K562 (cell line): ENCODE results near the gene STXBP5L. TPM values are rescaled to one million over a fixed set of nuclear protein-coding genes. Genes with fewer than 3 reads are reported as not detected.

Source experiments
- BRD9 ChIP-seq: fragments of 450-650 bp; IDR thresholded peaks from 2 replicates; pipeline ENCODE4 v1.6.1; 2018; ENCODE audit warnings: low read depth; ENCODE audit not compliant: partially characterized antibody
- DPF2 ChIP-seq: fragments of 450-650 bp; IDR thresholded peaks from 2 replicates; pipeline ENCODE4 v1.6.1; 2016
- FOXJ2 ChIP-seq: fragments of 200-800 bp; sonication (Bioruptor generic); IDR thresholded peaks from 2 replicates; pipeline ENCODE4 v1.6.1; 2016; ENCODE audit warnings: missing genetic modification characterization, missing compliant biosample characterization
- FOXM1 ChIP-seq, 2 experiments: fragments of 450-650 bp in 1 of 2; sonication (generic) in 1 of 2; formaldehyde crosslinking in 1 of 2; IDR thresholded peaks; 2 replicates each; pipeline versions ENCODE4 v1.6.1 to v1.9.0; 2017 to 2022; ENCODE audit warnings: low read depth in 2 of 2, mild to moderate bottlenecking in 2 of 2, missing genetic modification reagents in 1 of 2, moderate library complexity in 1 of 2
- NFIC ChIP-seq: fragments of 450-650 bp; IDR thresholded peaks from 2 replicates; pipeline ENCODE4 v1.6.1; 2017; ENCODE audit warnings: mild to moderate bottlenecking, inconsistent platforms
- SREBF1 ChIP-seq: fragments of 150-350 bp; IDR thresholded peaks from 2 replicates; pipeline ENCODE4 v1.6.1; 2014; ENCODE audit warnings: antibody characterized with exemption, low read depth, low read length, borderline replicate concordance
- TCF3 ChIP-seq: sonication (generic); formaldehyde crosslinking; IDR thresholded peaks from 2 replicates; pipeline ENCODE4 v1.4.0; 2020; ENCODE audit warnings: mild to moderate bottlenecking, missing genetic modification reagents
- ZBTB40 ChIP-seq, 2 experiments: fragments of 450-650 bp in 1 of 2; sonication (generic) in 1 of 2; formaldehyde crosslinking in 1 of 2; IDR thresholded peaks; 2 replicates each; pipeline versions ENCODE4 v1.7.1 to v1.9.0; 2016 to 2022; ENCODE audit warnings: inconsistent platforms in 1 of 2, mild to moderate bottlenecking in 1 of 2, missing genetic modification reagents in 1 of 2
- ZNF347 ChIP-seq: fragments of 450-650 bp; formaldehyde crosslinking; IDR thresholded peaks from 2 replicates; pipeline ENCODE4 v1.4.0; 2020; ENCODE audit warnings: low read depth, mild to moderate bottlenecking, moderate library complexity
- ZNF444 ChIP-seq: fragments of 250-450 bp; sonication (Bioruptor Pico); IDR thresholded peaks from 2 replicates; pipeline ENCODE4 v1.4.0; 2020; ENCODE audit warnings: mild to moderate bottlenecking, moderate library complexity
- ZSCAN29 ChIP-seq: fragments of 450-650 bp; IDR thresholded peaks from 2 replicates; pipeline ENCODE4 v1.6.1; 2017
- polyA plus RNA-seq, 8 experiments: library from polyadenylated mRNA; depleted of rRNA in 4 of 8; stranded (reverse) in 5 of 8; unstranded in 3 of 8; fragments of >200 nt; fragmentation: Nextera tagmentation in 2 of 8; fragmentation: Illumina TruSeq in 1 of 8; extraction: Ambion mirVana in 2 of 8; extraction: Trizol in 1 of 8; gene quantifications; 2 replicates each; pipeline versions ENCODE4 v1.2.1 to v1.2.3, GENCODE V29; 2011 to 2014; ENCODE audit warnings: inconsistent platforms in 1 of 8, missing spikeins in 1 of 8
- total RNA-seq, 7 experiments: library from RNA; depleted of rRNA in 6 of 7; stranded (reverse); fragments of >200 nt in 6 of 7; fragmentation: Illumina TruSeq in 2 of 7; extraction: Trizol in 2 of 7; gene quantifications; 2 replicates each; pipeline versions ENCODE4 v1.2.1 to v1.2.3, GENCODE V29; 2011 to 2021; ENCODE audit warnings: low replicate concordance in 1 of 7
- TF ChIP-seq, protein P1 (sequence below): fragments of 450-650 bp; IDR thresholded peaks from 2 replicates; pipeline ENCODE4 v1.6.1; 2016; ENCODE audit warnings: missing biosample characterization, missing genetic modification characterization
- TF ChIP-seq, protein P2 (sequence below): fragments of 450-650 bp; formaldehyde crosslinking; IDR thresholded peaks from 2 replicates; pipeline ENCODE4 v1.4.0; 2020; ENCODE audit warnings: mild to moderate bottlenecking, moderate library complexity

The STXBP5L gene
- total and polyA plus RNA-seq, 9 of the 15 experiments (the other 6 are each of a cell fraction or from before 2014, with no cell fraction given): 0.03 to 0.04 (median 0.03) TPM; not detected in 6

DNA sequence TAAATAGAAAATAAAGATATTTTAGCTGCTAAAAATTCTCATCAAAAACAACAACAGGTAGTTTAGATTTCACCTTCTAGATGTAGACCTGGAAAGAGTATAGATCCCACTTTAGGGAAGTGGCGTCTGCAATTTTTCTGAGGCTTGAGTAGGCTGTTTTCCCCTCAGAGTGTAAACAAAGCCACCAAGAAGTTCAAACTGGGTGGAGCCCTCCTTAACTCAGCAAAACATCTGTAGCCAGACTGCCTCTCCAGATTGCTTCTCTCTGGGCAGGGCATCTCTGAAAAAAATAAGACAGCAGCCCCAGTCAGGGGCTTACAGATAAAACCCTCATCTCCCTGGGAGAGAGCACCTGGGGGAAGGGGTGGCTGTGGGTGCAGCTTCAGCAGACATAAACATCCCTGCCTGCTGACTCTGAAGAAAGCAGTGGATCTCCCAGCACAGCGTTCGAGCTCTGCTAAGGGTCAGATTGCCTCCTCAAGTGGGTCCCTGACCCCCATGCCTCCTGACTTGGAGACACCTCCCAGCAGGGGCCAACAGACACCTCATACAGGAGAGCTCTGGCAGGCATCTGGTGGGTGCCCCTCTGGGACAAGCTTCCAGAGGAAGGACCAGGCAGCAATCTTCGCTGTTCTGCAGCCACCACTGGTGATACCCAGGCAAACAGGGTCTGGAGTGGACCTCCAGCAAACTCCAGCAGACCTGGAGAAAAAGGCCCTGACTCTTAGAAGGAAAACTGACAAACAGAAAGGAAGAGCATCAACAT is 259.6 kb downstream of the STXBP5L start (continued):
- peak; percentile 67; the same call in 1 of the 2 replicates for TF ChIP-seq DPF2
- TF ChIP-seq, protein P1, sequence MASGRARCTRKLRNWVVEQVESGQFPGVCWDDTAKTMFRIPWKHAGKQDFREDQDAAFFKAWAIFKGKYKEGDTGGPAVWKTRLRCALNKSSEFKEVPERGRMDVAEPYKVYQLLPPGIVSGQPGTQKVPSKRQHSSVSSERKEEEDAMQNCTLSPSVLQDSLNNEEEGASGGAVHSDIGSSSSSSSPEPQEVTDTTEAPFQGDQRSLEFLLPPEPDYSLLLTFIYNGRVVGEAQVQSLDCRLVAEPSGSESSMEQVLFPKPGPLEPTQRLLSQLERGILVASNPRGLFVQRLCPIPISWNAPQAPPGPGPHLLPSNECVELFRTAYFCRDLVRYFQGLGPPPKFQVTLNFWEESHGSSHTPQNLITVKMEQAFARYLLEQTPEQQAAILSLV (tag): no peak
- peak; percentile 93 for TF ChIP-seq FOXJ2
- no peak for TF ChIP-seq ZBTB40 (IDR thresholded peaks at IDR 0.05)
- TF ChIP-seq ZBTB40 (CRISPR knock-in tag; IDR thresholded peaks at IDR 0.05): no peak
- TF ChIP-seq NFIC: peak; percentile 69
- no peak; the same call in 1 of the 2 replicates for TF ChIP-seq FOXM1 (IDR thresholded peaks at IDR 0.05; ENCODE audit: low read depth)
- TF ChIP-seq FOXM1 (CRISPR knock-in tag; IDR thresholded peaks at IDR 0.05; ENCODE audit: low read depth): no peak
- TF ChIP-seq SREBF1: no peak
- no peak for TF ChIP-seq ZNF444 (CRISPR knock-in tag)
- TF ChIP-seq ZNF347: no peak
- no peak for TF ChIP-seq BRD9
- TF ChIP-seq TCF3 (CRISPR knock-in tag): peak; percentile 69
- TF ChIP-seq ZSCAN29: no peak
- TF ChIP-seq, protein P2, sequence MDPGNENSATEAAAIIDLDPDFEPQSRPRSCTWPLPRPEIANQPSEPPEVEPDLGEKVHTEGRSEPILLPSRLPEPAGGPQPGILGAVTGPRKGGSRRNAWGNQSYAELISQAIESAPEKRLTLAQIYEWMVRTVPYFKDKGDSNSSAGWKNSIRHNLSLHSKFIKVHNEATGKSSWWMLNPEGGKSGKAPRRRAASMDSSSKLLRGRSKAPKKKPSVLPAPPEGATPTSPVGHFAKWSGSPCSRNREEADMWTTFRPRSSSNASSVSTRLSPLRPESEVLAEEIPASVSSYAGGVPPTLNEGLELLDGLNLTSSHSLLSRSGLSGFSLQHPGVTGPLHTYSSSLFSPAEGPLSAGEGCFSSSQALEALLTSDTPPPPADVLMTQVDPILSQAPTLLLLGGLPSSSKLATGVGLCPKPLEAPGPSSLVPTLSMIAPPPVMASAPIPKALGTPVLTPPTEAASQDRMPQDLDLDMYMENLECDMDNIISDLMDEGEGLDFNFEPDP (CRISPR knock-in tag): no peak
